Midbrain (tissue), 1 donor: ENCODE measurements around the gene DERA.
"Not testable (repeated sequence)": the region's sequence is repeated elsewhere in the genome, so short reads cannot be mapped to it uniquely, and the experiment has no call there.

ENCODE experiments used
- DNase-seq: peaks from one replicate; lab custom pipeline; 2025; lab: John Stamatoyannopoulos, UW

Gene DERA

DNA sequence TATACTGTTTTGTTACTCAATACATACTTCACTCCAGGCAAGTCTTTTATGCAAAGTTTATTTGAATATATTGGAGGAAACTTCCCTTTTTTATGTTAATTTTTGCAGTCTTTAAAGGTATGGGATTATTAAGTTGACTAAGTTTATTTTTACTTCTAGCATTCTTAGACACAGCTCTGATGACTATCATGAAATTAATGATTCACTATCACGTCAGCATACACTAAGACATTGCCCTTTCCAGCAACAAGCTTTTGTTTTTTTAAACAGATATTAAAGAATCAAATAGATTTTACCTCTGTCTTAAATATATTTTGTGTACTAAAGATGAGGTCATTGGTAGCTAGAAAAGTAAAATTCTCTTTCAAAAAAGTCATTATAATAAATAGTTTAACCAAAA is 52.1 kb downstream of the DERA start:
- DNase-seq, result no peak

DNA sequence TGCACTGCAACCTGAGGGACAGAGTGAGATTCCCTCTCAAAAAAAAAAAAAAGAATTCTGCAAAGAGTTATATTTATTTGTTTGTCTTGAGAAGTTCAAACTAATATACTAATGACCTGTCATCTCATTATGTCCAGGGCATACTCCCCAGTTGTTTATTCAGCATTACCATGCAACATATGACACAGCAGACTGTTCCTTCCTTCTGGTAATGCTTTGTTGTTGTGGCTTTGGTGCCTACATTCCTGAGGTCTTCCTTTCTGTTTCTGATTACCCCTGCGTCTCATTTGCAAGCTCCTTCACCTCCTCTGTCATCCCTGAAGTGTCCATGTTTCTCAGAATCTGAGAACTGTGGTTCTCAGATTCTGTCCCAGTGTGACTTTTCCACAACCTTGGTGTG is 55.3 kb downstream of the DERA start:
- DNase-seq, result no peak

DNA sequence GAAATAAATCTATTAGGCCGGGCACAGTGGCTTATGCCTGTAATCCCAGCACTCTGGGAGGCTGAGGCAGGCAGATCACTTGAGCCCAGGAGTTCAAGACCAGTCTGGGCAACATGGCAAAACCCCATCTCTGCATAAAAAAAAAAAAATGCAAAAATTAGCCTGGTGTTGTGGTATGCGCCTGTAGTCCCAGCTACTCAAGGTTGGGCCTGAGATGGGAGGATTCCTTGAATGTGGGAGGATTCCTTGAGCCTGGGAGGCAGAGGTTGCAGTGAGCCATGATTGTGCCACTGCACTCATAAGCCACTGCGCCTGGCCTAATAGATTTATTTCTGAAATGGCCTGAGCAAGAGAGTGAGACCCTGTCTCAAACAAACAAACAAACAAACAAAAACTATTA is 55.9 kb downstream of the DERA start:
- DNase-seq, result not testable (repeated sequence)

DNA sequence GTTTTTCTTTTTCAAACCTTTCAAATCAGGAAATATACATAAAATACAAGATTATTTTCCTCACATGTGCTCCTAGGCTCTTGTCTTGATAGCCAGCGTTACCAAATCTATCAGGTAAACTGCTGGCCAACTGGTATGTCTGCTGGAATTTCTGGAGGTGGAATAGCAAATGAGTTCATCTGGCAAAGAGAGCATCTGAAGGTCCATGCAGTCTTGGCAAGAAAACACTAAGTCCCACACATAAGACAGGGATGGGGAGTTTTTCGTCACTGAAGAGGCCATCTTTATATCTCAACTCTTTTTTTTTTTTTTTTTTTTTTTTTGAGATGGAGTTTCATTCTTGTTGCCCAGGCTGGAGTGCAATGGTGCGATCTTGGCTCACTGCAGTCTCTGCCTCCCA is 60.1 kb downstream of the DERA start:
- no peak for DNase-seq

DNA sequence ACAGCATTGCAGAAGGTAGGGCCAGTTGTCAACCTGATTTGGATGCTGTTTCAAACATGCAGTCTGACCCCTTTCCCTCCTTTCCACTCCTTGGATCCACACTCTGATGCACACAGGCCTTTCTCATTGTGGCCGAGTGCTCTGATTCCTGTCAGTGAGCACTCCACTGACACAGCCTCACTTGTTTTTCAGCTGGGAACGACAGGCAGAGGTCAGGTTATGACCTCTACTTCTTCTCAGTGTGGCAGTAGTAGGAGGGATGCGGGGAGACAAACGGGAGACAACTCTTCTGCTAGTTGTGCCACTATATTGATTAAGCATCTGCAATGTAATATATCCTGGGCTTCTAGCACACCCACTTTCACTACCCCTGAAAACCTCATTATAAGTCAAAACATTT is 61.8 kb downstream of the DERA start:
- DNase-seq, result no peak

DNA sequence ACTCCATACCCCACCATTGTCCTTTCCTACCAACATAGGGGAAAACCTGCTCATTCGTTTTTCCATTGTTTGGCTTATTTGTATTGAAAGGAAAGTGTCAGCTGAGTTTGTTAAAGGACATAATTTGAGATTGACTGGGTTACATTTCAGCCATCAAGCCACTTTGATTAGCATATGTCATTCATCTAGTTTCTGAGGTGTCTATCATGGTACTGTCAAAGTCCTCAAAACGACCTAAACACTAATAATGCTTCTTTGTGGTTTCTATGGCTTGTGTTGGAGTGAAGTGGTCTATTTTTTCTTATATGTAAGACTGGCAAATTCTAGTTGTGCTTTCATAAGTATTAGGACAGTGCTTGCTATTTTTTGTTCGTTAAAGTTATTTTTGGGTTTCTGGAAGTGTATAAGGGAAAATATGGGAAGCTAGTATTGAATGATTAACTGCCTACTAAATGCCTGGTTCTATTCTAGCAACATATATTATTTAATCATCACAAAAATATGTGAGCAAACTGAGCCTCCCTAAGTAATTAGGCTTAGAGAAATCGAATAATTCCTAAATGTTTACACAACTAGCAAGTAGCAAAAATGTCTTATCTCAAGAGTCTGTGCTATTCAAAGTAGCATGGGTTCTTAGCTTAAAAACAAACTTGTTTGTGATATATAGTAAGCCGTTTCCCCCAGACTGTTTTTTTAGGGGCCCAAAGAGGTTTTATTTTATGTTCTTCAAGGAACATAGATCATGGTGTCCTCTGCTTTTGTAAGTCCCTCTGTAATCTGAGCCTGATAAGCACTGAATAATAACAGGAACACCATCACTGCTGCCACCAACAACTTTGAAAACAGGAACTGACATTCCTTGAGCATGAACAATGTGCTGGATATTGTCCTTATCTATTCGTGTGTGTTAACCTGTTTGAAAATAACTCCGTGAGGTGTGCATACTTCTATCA is 67.1 kb downstream of the DERA start:
- DNase-seq, result no peak

DNA sequence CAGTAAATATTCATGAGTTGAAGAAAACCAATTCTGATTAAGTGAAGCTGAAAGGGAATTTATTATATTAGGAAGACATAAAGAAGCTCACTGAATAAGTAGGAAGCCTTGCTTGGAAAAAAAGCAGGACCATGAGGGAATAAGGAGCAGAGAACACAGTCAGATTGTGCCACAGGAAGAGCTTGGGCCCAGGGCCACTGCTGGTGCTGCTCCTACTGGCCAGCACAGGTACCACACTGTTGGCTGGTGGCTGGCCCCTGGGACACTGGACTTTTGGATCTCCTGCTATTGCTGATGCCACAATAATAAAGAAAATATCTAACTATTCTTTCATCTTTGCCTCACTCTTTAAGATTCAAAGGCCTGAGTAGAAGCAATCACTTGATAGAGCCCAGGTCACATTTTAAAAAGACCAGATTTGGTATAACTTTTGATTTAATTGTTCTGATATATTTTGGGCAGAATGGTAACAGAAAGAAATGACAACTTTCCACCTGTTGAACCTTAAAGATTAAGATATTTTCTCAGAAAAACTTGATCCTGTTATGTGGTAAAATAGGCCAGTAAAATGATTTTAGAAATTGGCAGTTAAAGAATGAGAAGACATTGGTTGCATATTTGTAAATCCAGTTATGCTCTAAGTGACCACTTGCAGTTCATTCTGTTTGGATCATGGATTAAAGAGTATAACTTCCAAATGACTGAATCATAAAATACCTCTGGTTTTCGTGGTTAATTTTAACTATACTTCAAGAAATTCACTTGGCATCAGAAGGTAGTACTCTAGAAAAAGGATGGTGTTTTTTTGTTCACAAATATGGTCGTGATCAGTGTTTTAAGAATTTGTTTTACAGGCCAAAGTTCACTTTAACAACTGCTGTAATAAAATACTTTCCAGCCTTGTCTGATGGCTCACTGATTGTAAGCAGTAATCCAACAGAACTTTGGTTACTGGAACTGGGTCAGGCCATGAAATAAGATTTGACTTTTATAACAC is 68.3 kb downstream of the DERA start:
- DNase-seq, result no peak

DNA sequence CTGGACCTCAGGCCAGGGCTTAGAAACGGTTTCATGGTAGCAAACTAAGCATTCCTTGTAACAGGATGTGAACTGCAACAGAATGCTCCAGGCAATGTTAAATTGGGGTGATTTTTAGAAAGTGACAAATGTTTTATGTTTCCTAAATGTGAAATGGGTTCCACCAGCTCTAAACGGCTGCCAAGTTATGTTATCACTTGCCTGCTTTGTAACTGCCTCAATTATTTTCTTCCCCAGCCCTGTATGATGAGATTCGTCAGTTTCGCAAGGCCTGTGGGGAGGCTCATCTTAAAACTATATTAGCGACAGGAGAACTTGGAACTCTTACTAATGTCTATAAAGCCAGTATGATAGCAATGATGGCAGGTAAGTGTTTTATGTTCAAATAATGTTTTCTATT is 70.9 kb downstream of the DERA start:
- DNase-seq, result no peak

DNA sequence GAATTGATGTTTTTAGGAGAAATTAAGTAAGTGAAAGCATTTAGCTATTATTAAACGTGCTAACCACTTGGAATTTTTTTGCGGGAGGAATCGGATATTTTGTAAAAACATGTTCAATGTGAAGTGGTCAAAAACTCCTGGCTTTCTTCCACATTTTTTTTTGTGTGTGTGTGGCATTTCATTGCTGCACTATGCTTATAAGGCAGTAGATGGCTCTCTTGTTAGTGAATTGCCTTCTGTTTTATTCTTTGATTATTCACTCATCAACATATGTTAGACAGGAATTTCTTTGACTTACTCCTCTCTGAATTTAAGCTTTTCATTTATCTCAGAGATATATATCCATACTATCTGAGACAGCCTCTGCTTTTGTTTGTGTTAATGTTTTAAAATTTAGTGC is 71.3 kb downstream of the DERA start:
- peak; percentile 10 for DNase-seq

DNA sequence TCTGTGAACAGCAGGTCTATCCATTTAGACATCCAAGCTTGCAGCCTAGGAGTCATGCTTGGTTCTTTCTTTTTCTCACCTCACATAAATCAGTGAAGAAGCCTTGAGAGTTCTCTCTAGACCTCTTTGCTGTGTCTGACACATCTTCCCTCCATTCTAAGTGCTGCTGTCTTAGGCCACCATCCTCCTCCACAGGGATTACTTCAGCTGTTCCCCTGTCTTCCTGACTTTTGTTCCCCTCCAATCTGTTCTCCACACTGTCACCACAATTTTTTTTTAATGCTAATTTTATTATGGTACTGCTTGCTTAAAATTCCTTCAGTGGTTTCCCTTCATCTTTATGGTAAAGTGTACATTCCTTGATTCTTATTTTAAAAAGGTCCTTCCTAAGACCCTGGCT is 71.8 kb downstream of the DERA start:
- no peak for DNase-seq

DNA sequence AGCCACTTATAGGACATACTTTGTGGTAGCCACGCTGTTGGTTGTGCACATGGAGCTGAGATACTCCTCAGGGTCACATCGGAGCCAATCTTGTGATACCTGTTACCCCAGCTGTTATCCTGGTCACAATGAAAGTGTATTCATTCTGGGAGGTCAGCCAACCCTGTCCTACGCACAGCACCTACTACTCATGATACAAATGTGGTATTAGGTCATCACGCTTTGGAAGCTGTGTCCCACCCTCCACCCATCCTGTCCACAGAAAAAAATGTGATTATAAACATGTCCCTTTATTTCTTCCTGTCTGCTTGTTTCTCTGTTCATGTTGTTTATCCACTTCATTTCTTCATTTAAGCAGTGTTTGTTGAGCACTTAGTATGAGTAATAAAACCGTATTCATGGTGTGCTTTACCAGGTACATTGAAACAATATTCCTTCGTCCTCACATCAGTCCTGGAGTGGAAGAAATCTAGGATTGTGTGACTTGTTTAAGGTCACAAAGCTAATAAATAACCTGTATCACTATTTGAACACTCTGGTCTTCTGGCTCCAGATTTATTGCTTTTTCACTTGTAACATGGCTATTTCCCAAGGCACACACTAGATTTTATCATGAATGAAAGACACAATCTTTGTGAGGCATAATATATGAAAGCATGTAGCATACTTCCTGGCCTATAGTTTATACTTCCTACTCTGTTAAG is 73.1 kb downstream of the DERA start:
- DNase-seq, result no peak

DNA sequence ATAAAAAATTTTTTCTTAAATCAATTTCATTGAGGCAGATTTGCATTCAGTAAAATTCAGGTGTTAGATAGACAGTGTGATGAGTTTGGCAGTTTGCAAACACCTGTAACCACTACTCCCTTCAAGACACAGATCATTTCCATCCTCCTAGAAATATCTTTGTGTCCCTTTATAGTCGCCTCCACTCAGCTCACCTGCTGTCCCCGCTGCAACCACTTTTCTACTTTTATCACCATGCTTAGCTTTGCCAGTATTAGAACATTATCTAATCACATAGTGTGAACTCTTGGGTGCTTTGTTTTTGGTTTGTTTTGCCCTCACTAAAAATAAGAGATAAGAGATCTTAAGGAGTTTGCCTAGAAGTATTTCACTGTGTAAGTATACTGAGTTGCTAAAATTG is 73.8 kb downstream of the DERA start:
- no peak for DNase-seq

DNA sequence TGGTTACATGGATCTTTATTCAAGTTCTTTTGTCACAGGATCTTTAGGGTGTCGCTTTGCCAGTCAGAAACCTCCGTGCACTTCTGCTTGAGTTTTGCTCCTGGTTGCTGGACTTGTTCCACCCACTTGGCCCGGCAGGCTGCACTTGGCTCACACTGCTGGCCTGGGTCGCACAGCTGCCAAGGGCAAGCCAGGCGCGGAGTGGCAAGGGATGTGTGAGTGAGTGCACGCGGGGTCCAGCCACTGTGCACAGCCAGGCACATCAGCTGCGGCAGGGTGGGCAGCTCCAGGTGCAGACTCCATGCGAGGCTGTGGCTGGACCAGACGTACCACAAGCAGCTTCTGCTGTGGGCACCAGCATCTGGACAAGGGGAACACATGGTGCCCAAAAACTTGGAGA is 76.6 kb downstream of the DERA start:
- peak; percentile 7 for DNase-seq

DNA sequence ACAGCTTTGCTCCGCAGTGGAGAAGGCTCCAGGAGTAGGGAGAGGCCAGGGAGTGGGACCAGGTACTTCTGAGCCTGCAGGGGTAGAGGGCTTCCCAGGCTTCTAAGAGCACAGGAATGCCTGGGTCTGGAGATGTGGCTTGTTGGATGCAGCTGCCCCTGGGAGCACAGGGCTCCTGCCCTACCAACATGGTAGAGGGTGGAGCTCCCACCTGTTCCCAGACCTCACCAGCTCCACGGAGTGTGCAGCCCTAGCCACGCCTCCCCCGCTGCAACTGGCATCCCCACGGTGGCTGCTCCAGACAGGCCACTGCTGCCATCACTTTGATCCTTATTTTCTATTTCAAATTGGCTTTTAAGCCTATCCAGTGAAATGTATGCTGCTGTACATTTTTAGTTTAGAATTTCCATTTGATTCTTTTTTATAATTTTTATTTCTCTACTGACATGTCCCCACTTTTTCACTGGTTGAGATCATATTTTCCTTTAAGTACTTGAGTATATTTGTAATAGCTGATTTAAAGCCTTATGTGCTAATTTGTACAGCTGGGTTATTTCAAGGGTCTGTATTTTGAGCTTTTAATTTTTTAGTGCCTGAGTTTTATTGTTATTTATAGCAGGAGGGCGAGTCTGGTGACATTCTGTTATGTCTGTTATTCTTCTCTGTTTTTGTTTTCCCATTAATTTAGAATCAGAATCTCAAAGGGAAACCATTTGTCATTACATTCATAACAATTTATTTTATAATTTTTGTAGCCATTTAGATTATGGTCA is 78.0 kb downstream of the DERA start:
- no peak for DNase-seq

DNA sequence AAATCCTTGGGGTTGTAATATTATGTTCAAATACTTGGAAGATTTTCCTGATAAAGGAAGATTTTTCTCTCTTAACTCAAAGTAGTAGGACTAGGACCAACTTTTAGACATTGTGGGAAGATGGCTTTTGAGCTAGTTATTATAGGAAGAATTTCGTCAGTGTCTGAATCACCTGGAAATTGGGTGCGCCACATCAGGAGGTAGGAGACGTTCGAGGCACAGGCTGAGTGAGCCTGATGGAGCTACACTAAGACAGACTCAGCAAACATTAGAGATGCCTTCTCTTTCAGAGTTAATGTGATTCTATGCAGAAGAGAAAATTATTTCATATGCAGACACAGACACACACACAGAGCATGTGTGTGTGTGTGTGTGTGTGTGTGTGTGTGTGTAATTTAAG is 84.7 kb downstream of the DERA start:
- DNase-seq, result no peak

DNA sequence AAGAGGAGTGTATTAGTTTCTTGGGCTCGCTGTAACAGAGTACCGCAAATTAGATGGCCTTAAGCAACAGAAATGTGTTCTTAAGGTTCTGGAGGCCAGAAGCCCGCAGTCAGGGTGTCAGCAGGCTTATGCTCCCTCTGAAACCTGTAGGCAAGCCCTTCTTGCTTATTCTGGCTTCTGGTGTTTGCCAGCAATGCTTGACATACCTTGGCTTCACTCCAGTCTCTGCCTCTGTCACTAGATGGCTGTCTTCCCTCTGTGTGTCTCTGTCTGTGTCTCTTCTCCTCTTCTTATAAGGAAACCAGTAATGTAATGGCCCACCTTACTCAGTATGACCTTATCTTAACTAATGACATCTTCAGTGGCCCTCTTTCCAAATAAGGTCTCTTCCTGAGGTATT is 85.1 kb downstream of the DERA start:
- no peak for DNase-seq

DNA sequence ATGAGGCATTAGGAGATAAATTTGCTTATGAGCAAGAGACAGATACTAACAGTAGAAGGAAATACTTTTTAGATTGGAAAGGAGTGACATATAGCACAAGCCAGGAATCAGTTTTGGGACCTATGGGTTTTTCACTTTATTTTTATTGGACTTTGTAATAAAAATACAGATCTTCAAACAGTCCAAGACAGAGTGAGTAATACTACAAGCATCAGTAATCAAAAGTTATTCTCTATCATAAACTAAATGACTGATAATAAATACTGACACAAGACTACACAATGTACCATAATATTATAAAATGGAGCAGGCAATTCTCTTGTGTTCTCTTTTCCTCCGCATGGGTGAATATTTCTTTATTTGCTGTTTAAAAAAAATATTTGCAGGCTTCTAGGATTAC is 85.8 kb downstream of the DERA start:
- no peak for DNase-seq

DNA sequence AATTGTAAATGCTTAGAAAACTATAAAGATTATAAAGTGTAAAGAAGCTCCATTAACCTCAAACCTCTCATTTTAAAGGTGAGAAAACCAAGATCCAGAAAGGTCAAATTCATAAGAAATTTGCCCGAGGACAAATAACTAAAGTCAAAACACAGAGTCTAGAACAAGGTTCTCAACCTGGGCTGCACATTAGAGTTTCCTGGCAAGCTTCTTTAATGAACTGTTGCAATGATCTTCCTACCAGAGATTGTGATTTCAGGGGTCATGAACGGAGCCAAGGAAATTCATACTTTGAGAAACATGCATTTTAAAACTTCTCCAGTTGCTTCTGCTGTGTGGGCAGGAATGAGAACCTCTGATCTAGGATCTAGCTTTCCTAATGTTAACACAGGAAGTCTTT is 86.8 kb downstream of the DERA start:
- DNase-seq, result no peak

DNA sequence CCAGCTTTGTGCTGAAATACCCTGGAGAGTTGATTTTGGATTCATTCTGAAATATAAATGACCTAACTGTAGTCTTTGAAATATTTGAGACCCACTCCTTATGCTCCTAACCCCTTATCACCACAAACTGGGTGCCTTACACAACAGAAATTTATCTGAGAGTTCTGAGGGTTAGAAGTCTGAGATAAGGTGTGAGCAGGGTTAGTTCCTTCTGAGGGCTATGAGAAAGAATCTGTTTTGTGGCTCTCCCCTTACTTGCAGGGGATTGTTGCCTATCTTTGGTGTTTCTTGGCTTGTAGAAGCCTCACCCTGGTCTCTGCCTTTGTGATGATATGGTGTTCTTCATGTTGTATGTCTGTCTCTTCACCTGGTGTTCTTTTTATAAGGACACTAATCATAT is 91.7 kb downstream of the DERA start:
- no peak for DNase-seq

DNA sequence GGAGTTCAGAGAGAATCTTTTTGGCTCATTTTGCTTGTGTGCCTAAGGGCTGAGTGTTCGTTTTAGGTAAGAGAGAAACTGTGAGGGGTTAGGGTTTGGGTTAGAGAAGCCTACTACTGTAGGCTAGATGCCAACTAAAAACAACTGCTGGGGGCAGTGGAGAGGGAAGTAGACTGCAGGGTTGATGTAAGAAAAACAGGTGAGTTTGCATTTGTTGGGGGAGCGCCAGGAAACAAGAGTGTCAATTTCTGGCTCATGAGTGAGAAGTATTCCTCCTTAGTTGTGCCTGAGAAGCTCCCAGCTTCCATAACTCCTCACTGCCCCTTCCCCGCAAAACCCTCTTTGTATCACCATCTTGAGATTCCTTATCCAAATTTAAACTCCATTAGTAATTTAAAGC is 92.3 kb downstream of the DERA start:
- DNase-seq, result no peak

DNA sequence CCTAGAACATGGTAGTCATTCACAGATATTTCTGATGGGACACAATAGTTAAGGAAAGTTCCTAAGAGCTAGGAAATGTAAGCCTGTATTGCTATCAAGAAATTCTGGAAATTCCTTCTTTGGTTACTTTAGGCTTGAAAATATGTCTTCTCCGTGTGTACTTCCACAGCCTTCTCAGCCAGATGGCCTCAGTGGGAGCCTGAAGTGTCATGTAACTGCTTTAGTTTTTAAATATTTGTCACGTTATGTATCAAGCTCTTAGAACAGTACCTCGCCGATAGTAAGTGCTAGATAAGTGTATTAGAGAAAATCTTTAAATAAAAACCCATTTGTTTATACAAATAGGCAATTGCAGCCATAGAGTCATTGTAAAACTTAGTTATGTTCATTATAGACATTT is 95.6 kb downstream of the DERA start:
- DNase-seq, result no peak
